H1 (cell line): ENCODE measurements around the gene LPP.

ENCODE experiments used
- CTCF ChIP-seq, 3 experiments: IDR thresholded peaks; 1 replicate in 2 of 3; 2 replicates in 1 of 3; pipeline versions ENCODE4 v1.5.1 to v1.6.1; 2011; ENCODE audit warnings: low read length in 3 of 3, mild to moderate bottlenecking in 3 of 3, inconsistent platforms in 2 of 3, low read depth in 1 of 3, moderate library complexity in 1 of 3; ENCODE audit not compliant: insufficient read depth in 1 of 3; ENCODE audit errors: control extremely low read depth in 1 of 3
- EGR1 ChIP-seq: IDR thresholded peaks from 2 replicates; pipeline ENCODE4 v1.6.1; 2011; ENCODE audit warnings: low read depth, low read length, borderline replicate concordance
- MAFK ChIP-seq: IDR thresholded peaks from 2 replicates; pipeline ENCODE4 v1.6.1; 2012; ENCODE audit warnings: low read depth, mild to moderate bottlenecking, improper control_type of control experiment, low read length
- NRF1 ChIP-seq: IDR thresholded peaks from 2 replicates; pipeline ENCODE4 v1.6.1; 2011; ENCODE audit warnings: mild to moderate bottlenecking, low read depth, low read length, improper control_type of control experiment
- POLR2A ChIP-seq, 2 experiments: IDR thresholded peaks; 1 replicate in 1 of 2; 2 replicates in 1 of 2; pipeline ENCODE4 v1.6.1; 2011; ENCODE audit warnings: low read depth in 2 of 2, low read length in 2 of 2, mild to moderate bottlenecking in 2 of 2; ENCODE audit errors: control extremely low read depth in 1 of 2
- POLR2AphosphoS5 ChIP-seq: IDR thresholded peaks from 2 replicates; pipeline ENCODE4 v1.6.1; 2011; ENCODE audit warnings: low read depth, low read length
- SP4 ChIP-seq: IDR thresholded peaks from 2 replicates; pipeline ENCODE4 v1.6.1; 2012; ENCODE audit warnings: low read length, inconsistent platforms
- TBP ChIP-seq: IDR thresholded peaks from 2 replicates; pipeline ENCODE4 v1.6.1; 2011; ENCODE audit warnings: low read depth, low read length, improper control_type of control experiment
- TCF12 ChIP-seq: IDR thresholded peaks from 2 replicates; pipeline ENCODE4 v1.6.1; 2011; ENCODE audit warnings: low read depth, mild to moderate bottlenecking, low read length
- TEAD4 ChIP-seq: IDR thresholded peaks from 2 replicates; pipeline ENCODE4 v1.6.1; 2012; ENCODE audit warnings: low read depth, low read length, inconsistent platforms, mixed read lengths
- USF2 ChIP-seq: IDR thresholded peaks from 2 replicates; pipeline ENCODE4 v1.6.1; 2011; ENCODE audit warnings: low read length, improper control_type of control experiment

- TF ChIP-seq MAFK (no peak), USF2 (no peak), CTCF (IDR thresholded peaks at IDR 0.05; ENCODE audit: control extremely low read depth in 1 of 3, insufficient read depth in 1 of 3, low read depth in 1 of 3, low read length in 3 of 3) (peak in 2 of 3 experiments; percentile 19 to 31; a peak in 2 of 4 replicates), POLR2A (IDR thresholded peaks at IDR 0.05; ENCODE audit: control extremely low read depth in 1 of 2, low read depth in 2 of 2, low read length in 2 of 2) (no peak), TBP (no peak), SP4 (no peak), EGR1 (no peak), TCF12 (no peak), TEAD4 (no peak), NRF1 (no peak), POLR2AphosphoS5 (no peak)
Observed at GRCh38 chr3:188687389-188687788, 533.4 kb downstream of the LPP start.
